Stimulated activated CD4-positive, alpha-beta T cell treated with anti-CD3 and anti-CD28 coated beads, Interleukin-1b, Interleukin-23, amount 100 ng/mL, for 1 hour (primary cell): ENCODE data around the gene LCE1C.

Experiments used
- DNase-seq, 2 donors: peaks; one replicate each; pipeline ENCODE4 v3.0.0-alpha.2; 2020; ENCODE audit warnings: low read depth in 2 of 2

The LCE1C gene

DNA sequence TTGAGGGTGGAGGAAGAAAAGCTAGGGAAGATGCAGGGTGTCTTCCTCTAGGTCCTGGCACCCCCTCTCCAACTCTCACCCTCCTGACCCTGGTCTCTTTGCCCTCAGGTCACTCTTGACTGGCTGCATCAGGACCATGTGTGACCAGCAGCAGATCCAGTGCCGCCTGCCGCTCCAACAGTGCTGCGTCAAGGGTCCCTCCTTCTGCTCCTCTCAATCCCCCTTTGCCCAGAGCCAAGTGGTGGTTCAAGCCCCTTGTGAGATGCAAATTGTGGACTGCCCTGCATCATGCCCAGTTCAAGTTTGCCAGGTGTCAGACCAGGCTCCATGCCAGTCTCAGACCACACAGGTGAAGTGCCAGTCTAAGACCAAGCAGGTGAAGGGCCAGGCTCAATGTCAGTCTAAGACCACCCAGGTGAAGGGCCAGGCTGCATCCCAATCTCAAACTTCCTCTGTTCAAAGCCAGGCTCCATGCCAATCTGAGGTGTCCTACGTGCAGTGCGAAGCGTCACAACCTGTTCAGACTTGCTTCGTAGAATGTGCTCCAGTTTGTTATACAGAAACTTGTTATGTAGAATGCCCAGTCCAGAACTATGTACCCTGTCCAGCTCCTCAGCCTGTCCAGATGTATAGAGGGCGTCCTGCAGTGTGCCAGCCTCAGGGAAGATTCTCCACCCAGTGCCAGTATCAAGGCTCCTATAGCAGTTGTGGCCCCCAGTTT lies 46.8 kb downstream of the LCE1C start:
- no peak for DNase-seq

DNA sequence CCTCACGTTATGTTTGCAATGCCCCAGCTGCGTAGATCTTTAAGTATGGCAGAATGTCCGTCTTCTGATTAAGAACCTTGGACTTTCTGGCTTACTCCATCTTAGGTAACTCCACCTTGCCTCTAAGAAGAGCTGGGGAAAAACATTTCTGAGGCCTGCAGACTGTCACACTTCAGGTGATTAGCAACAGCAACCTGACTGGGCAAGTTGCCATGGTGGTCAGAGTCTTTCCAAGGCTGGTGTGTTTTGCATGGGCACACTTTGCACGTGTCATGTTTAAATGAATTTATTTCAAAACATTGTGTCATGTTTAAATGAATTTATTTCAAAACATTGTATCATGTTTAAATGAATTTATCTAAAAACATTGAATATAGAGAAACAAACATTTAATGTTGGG lies 47.8 kb downstream of the LCE1C start:
- DNase-seq, result no peak

DNA sequence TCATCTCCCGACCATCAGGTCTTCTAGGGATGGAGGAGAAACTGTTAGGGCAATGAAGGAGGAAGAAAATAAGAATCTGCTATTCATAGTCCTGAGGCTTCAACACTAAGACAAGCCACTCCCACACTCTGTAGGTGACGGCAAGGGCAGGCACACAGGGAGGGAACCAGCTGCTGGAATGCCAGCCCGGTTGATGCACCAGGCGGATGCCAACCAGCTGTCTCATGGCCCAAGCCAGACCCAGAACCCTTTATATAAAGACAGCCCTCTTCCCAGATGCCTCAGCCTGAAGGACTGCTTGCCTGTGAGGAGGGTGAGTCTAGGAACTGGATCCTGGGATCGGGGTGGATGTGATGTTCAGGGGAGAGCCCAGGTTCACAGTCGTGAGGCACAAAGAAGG lies 48.7 kb downstream of the LCE1C start, which contains the start of gene KPRP:
Gene KPRP (plus strand): TSS at position 279 of the 400 bp plus-strand sequence. CDS start 1,564 bp downstream, outside the sequence.
- DNase-seq, result no peak

- DNase-seq, result no peak
Observed at GRCh38 chr1:152756872-152757271, 49.6 kb downstream of the LCE1C start.
